ENCODE results near the gene TMEM11.

TMEM11 gene

GRCh38 chr17:21211825-21212479, 2.0 kb downstream of the TMEM11 start:
- no peak for DNase-seq (ENCODE audit: low read depth)
- TF ChIP-seq CTCF (IDR thresholded peaks at IDR 0.05; ENCODE audit: control insufficient read depth, extremely low read depth, insufficient read depth), result no peak
- no peak overlapping the region; the same call in 1 of the 2 replicates for H3K4me3 ChIP-seq (ENCODE audit: low read depth, low read length)

GRCh38 chr17:21210411-21211076, 3.4 kb downstream of the TMEM11 start:
- H3K4me3 ChIP-seq (ENCODE audit: low read depth, low read length), result no peak overlapping the region
- no peak for DNase-seq (ENCODE audit: low read depth)
- TF ChIP-seq CTCF (IDR thresholded peaks at IDR 0.05; ENCODE audit: control insufficient read depth, extremely low read depth, insufficient read depth), result no peak

GRCh38 chr17:21209511-21210175, 4.3 kb downstream of the TMEM11 start:
- peak overlapping the region; percentile 5; the same call in 1 of the 2 replicates for H3K4me3 ChIP-seq (ENCODE audit: low read depth, low read length)
- peak; percentile 71 for DNase-seq (ENCODE audit: low read depth)
- no peak for TF ChIP-seq CTCF (IDR thresholded peaks at IDR 0.05; ENCODE audit: control insufficient read depth, extremely low read depth, insufficient read depth)

GRCh38 chr17:21208352-21208751, 5.6 kb downstream of the TMEM11 start:
- no peak overlapping the region for H3K4me3 ChIP-seq (ENCODE audit: low read depth, low read length)
- peak; percentile 63 for DNase-seq (ENCODE audit: low read depth)
- TF ChIP-seq CTCF (IDR thresholded peaks at IDR 0.05; ENCODE audit: control insufficient read depth, extremely low read depth, insufficient read depth), result no peak

- H3K4me3 ChIP-seq (ENCODE audit: low read depth, low read length), result no peak overlapping the region
- no peak for DNase-seq (ENCODE audit: low read depth)
- TF ChIP-seq CTCF (IDR thresholded peaks at IDR 0.05; ENCODE audit: control insufficient read depth, extremely low read depth, insufficient read depth), result no peak
These were observed 9.0 kb downstream of the TMEM11 start for GRCh38 chr17:21204935-21205334.

GRCh38 chr17:21202512-21202911, 11.4 kb downstream of the TMEM11 start:
- TF ChIP-seq CTCF (IDR thresholded peaks at IDR 0.05; ENCODE audit: control insufficient read depth, extremely low read depth, insufficient read depth), result no peak
- no peak for DNase-seq (ENCODE audit: low read depth)
- no peak overlapping the region for H3K4me3 ChIP-seq (ENCODE audit: low read depth, low read length)

All from LNCaP clone FGC (cell line).